Fibroblast of peridontal ligament (primary cell): ENCODE measurements around the gene PPP2R2C.

Source experiments
- DNase-seq: peaks from one replicate; pipeline ENCODE4 v3.0.0-alpha.2; 2010; ENCODE audit errors: extremely low read depth

PPP2R2C gene

DNA sequence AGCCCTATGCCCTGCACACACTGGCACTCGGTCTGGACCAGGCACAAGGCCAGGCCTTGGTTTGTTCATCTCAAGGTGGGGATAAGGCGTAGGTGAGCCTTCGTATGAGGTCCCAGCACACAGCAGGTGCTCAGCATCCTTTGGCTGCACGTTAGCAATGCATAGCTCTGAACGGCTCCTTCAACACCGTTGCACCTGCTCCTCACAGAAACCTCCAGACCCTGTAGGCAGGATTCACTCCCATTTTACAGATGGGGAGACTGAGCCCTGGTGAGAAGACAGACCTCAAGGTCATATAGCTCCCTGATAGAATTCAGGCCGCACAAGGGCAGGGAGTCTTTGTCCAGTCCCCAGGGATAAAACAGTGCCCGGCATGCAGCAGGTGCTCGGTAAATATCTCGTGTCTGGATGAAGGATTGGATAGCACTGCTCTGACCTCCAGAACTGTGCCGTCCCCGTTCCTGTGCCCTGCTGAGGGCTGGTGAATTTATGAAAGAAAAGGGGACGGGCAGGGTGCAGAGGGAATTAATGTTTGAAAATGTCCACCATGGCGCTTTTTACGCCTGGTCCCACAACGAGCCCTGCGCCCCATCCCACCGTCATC is 2.4 kb downstream of the PPP2R2C start:
- DNase-seq, result no peak

- DNase-seq, result no peak
Observed at GRCh38 chr4:6469144-6469543, 3.3 kb downstream of the PPP2R2C start.

DNA sequence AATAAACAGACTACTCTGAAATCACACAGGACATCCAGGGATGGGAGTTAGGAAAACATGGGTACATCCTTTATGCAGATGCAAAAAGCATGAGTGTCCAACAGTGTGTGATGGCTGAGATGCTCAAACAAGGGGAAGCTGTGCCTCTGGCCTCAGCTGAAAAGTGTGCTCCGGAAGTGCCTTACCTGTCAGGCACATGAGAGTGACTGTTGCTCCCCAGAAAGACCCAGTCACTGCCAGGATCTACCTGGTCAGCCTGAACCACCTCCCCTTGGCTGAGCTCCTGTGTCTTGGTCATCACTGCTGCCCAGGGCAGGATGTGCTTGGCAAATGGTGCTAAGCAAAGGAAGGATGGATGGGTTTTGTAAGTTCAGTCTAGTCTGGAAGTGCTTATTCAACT is 4.0 kb downstream of the PPP2R2C start:
- DNase-seq, result no peak

DNA sequence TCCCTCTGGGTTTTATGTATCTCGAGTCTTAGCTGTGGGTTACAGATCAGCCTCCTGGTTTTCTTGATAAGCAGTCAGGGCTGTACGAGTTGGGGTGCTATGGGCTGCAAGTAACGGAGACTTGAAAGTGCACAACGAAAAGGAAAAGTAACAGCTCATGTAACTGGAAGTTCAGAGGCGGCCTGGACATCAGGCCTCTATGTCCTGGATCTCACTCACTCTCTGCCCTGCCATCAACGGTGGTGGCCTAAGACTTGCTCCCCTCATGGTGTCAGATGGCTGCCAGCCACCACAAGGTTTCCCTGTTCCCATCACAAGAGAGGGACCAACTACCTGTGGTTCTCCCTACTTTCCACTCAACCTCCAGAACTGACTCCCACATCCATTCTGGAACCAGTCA is 4.8 kb downstream of the PPP2R2C start:
- DNase-seq, result no peak

DNA sequence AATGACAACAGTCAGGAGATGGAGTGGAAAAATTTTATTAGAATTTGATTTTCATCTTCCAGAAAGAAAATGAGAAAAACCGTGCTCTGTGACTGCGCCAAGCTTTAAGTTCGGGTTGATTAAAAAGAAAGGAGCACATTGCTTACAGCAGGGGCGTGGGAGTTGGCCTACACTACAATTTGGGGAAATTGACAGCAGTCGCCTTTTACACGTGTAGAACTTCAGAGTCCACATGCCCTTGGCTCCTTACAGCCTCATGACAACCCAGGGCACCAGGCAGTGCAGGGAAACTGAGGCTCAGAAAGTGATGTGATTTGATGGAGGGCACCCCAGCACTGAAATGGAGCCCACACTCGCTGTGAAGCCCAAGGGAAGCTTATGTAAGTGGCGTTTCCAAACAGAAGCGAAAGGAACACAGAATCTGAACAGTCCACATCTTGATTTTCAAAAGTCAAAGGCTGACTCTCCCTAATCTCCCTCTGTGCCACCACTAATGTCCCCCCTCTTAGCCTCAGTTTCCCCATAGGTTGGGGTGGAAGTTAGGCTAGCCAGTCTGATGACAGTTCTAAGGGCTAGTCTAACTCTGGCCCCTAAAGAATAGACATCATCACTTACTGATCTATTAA is 5.5 kb downstream of the PPP2R2C start:
- no peak for DNase-seq

GRCh38 chr4:6465955-6466354 is 6.5 kb downstream of the PPP2R2C start:
- no peak for DNase-seq

DNA sequence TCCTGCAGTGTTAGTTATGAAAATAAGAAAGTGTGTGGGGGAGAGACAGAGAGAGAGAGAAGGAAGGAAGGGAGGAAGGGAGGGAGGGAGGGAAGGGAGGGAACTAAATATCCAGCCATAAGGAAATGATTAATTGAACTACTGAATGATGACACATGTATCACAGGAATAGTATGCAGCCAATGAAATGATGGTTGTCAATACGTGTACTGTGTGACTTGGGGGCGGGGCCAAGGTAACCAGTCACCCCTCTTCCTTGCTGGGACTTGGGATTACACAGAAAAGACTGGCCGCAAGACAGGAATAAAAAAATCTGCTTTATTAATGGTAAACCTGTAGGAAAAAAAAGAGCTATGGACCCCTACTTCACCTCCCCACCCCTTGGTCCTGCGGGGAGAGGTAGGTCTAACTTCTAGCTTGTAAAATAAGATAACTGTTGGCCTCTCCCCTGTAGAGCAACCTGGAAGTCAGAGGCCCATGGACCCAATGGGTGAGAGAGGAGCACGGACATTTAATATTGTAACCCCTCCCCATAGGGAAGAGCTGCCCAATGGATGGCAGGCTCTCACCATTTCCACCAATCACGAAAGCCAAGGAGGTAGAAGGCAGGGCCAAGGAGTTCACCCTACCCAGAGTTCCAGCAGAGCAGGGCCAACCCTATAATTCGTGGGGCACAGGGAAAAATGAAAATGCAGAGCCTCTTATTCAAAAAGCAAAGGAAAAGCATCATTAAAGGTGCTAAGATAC is 7.4 kb downstream of the PPP2R2C start:
- no peak for DNase-seq

GRCh38 chr4:6463311-6464289 is 8.8 kb downstream of the PPP2R2C start:
- DNase-seq, result no peak

DNA sequence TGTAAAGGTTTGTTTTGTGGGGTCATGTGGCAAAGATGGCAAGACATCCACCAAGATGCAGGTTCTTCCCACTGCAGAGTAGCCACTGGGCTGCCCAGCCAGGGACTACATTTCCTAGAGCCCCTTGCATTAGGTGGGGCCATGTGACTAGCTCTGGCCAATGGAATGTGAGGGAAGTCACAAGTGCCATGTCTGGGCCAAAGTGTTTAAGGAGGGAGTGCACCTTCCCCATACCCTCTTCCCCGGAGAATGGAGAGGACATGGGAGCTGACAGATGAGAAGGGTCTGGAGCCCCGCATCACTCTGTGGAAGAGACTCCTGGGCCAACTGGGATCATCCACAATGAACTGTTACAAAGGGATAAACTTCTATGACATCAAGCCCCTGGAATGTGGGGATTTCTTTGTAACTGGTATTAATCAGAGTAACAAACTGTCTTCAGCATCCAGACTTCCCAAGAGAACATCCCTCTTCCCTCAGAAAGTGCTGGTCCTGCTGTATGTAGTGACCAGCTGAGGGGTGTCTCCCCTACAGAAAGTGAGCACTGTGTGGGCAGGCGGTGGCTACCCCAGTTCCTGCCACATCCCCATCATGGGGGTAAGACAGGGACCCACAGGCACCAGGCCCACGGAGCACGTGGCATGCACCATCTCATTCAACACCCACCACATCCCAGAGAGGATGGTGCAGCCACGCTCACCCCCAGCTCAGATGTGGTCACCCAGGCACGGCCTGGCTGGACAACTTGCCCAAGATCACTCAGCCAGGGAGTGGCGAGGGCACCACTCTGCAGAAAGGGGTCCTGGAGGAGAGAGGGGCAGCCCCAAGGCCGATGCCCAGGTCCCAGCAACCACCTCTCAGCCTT is 10.9 kb downstream of the PPP2R2C start:
- DNase-seq, result no peak

- no peak for DNase-seq
Observed at GRCh38 chr4:6460876-6461275, 11.5 kb downstream of the PPP2R2C start.

- DNase-seq, result no peak
Observed at GRCh38 chr4:6458528-6458927, 13.9 kb downstream of the PPP2R2C start.

GRCh38 chr4:6456450-6456849 is 16.0 kb downstream of the PPP2R2C start:
- no peak for DNase-seq

DNA sequence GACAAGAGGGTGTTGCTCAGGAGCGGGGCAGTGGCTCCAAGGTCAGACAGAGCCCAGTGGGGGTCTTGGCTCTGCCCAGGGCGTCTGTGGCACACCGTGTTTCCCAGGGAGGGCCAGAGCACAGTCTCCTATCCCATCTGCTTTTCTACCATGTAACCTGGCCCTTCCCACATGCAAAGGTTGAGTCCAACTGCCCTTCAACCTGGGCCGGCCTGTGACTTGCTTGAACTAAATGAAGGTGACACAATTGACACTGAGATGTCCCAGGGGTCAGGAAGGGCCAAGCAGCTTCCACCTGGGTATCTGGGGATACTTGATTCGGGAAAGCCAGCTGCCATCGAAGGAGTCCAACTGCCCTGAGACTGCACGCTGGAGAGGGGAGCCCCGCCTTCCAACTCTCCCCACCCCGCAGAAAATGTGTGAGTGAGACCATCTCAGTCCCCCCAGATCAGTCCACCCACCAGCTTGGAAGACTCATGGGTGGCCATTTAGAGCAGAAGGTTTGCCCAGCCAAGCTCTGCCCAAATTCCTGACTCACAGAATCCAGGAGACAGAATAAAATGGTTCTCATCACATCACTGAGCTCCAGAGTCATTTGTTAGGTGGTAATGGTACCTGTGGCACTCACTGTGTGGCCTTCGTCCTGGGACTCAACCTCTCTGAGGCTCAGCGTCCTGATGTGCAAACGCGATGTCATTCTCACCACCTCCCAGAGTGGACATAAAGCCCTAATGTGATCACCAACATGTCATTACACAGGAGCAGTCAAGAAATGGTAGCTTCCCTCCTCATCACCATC is 18.1 kb downstream of the PPP2R2C start:
- no peak for DNase-seq

DNA sequence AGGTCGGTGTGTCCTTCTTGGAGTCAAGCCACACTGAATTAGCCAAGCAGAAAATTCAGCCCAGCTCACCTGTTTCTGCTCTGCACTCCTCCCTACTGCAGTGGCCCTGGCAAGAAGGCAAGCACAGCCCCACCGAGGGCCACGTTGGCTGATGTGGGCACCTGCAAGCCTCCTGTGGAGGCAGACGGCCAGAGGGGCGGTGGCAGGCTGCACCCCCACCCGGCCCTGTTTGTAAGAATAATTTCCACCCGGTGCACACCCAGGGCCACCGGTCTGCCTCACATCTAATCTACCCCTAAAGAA is 18.8 kb downstream of the PPP2R2C start:
- no peak for DNase-seq

DNA sequence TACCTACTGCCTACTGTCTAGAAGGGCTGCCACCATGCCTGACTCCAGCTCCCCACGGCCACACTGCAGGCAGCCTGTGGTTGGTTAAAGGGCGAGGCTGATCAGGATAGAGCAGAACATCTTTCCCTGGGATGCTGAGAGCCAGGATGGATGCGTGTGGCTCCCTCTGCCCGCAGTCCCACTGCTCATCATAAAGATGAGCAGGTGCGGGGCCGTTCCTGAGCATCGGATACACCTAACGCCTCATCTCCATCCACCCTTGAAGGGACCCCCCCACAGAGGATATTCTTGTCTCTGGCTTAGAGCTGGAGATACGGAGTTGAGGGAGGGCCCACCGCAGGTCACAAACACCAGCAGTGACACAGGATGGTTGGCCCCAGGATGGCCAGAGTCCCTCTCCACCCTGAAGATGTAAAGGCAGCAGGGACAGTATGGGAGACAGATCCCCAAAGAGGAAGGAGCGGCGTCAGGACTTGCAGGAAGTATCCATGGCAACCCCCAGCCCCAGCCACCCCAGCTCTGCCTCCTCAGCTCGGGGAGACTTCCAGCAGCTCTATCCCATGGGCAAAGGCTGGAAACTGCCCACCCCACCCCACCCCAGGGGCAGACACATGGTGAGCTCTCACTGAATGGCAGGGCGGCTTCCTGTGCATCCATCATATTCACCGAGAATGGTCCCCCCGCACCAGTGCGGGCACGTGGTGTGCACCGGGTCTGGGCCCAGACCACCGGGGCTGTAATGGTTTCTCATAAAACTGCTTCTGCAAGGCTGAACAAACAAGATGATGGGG is 19.3 kb downstream of the PPP2R2C start:
- no peak for DNase-seq

DNA sequence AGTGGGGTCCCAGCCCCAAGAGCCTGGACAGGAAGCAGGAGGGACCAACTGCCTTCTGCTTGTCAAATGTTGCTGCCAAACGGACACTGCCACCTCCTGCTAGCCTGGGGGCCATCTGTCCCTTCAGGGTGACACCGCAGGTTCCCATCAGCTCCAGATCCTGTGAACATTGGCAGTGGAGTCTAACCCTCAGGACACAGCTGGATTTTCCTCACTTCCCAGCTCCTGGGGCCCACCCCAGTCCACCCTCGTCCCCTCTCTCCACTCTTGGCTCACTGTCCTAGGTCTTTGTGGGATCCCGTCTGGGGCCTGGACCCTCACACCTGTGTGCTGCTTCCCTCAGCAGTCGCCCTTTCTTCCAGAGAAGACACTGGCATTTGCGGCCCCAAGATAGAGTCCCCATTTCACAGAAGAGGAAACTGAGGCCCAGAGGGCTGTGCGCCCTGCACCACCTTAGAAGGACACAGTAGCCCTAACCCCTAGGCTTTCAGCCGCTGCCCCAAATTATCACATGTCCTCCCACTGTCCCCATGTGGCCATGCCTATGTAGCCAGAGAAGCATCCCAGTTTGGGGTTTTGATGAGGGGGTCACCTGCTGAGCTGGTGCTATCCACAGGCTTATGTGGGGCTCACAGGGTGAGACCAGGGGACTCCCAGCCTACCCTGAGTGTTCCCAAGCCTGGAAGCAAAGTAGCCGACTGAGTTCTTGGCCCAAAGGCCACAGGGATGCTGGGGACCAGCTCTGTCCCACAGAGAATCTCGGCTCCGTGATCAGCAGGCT is 20.1 kb downstream of the PPP2R2C start:
- no peak for DNase-seq

DNA sequence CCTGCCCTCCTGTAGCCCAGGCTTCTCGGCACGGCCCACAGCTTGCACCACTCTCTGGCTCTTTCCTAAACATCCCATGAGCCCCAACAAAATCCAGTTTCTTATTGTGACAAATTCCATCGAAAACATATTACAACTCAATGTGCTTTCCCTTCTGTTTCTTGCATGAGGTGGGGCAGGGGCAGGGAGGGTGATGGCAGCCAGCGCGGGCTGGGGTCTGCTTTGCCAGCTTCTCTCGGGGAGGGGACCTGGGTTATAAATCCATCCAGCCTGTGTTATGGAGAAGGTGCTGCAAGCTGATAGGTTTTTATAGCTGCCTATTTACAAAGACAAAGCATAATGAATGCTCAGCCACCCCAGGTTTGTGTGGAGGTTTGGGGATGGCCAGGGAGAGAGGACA is 21.1 kb downstream of the PPP2R2C start:
- no peak for DNase-seq

DNA sequence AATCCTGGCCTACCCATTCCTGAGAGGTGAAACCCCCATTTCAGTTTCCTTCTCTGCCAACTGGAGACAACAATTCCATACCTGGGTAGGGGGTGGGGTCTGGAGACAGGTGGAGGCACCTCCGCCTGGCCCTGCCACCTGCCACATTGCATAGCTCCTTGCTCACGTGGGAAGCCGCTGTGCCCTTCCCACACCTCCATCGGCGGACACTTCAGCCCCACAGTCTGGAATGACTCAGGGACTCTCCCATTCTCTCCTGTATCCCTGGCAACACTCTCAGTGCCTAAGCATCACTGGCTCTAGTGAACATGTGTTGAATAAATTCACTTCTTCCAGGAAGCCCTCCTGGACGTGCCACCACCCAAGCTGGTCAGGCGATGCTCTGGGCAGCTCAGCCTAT is 21.7 kb downstream of the PPP2R2C start:
- no peak for DNase-seq
